ENCODE measurements around the gene RCN2.
"Not testable (repeated sequence)": the region's sequence is repeated elsewhere in the genome, so short reads cannot be mapped to it uniquely, and the experiment has no call there.

DNA sequence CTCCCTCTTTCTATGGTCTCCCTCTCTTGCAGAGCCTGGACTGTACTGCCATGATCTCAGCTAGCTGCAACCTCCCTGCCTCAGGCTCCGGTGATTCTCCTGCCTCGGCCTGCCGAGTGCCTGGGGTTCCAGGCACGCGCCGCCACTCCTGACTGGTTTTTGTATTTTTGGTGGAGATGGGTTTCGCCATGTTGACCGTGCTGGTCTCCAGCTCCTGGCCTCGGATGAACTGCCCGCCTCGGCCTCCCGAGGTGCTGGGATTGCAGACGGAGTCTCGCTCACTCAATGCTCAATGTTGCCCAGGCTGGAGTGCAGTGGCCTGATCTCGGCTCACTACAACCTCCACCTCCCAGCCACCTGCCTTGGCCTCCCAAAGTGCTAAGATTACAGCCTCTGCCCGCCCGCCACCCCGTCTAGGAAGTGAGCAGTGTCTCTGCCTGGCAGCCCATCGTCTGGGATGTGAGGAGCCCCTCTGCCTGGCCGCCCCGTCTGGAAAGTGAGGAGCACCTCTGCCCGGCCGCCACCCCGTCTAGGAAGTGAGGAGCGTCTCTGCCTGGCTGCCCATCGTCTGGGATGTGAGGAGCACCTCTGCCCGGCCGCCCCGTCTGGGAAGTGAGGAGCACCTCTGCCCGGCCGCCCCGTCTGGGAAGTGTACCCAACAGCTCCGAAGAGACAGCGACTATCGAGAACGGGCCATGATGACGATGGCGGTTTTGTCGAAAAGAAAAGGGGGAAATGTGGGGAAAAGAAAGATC lies 32.2 kb upstream of the RCN2 start:
- TF ChIP-seq, protein P1, sequence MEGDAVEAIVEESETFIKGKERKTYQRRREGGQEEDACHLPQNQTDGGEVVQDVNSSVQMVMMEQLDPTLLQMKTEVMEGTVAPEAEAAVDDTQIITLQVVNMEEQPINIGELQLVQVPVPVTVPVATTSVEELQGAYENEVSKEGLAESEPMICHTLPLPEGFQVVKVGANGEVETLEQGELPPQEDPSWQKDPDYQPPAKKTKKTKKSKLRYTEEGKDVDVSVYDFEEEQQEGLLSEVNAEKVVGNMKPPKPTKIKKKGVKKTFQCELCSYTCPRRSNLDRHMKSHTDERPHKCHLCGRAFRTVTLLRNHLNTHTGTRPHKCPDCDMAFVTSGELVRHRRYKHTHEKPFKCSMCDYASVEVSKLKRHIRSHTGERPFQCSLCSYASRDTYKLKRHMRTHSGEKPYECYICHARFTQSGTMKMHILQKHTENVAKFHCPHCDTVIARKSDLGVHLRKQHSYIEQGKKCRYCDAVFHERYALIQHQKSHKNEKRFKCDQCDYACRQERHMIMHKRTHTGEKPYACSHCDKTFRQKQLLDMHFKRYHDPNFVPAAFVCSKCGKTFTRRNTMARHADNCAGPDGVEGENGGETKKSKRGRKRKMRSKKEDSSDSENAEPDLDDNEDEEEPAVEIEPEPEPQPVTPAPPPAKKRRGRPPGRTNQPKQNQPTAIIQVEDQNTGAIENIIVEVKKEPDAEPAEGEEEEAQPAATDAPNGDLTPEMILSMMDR (IDR thresholded peaks at IDR 0.05): not testable (repeated sequence)
- not testable (repeated sequence) for TF ChIP-seq POLR2A (IDR thresholded peaks at IDR 0.05)

All from testis (tissue), 2 donors.